Bronchial epithelial cell (primary cell): Measurements from ENCODE around the gene ADCY3. TPM values are rescaled to one million over a fixed set of nuclear protein-coding genes. Genes with fewer than 3 reads are reported as not detected.

Experiments
- DNase-seq: peaks from one replicate; pipeline ENCODE4 v3.0.0-alpha.2; 2010; ENCODE audit warnings: low read depth
- FAIRE-seq: peaks from 2 replicates; lab custom pipeline; 2011; peaks lifted over from hg19 to GRCh38; lab: Jason Lieb, UNC
- H3K27me3 ChIP-seq: 2 replicates; pipeline ENCODE4 v1.5.1; 2011; ENCODE audit warnings: low read length; ENCODE audit not compliant: control insufficient read depth, insufficient read depth
- H3K36me3 ChIP-seq: 2 replicates; pipeline ENCODE4 v1.5.1; 2011; ENCODE audit warnings: low read length; ENCODE audit not compliant: control insufficient read depth, insufficient read depth
- H3K4me3 ChIP-seq: 2 replicates; pipeline ENCODE4 v1.5.1; 2011; ENCODE audit warnings: mild to moderate bottlenecking, low read depth, low read length, control low read depth
- total RNA-seq: library from RNA; depleted of rRNA; stranded (reverse); fragments of >200 nt; gene quantifications from 2 replicates; pipeline ENCODE4 v1.2.1, GENCODE V29; 2014
- TF ChIP-seq, protein P1 (sequence below): IDR thresholded peaks from 2 replicates; pipeline ENCODE4 v1.5.1; 2011; ENCODE audit warnings: mild to moderate bottlenecking, moderate library complexity, low read length, control low read depth, inconsistent platforms; ENCODE audit not compliant: insufficient read depth, severe bottlenecking

ADCY3 gene
- total RNA-seq, 1 donor from 2014 or later: 31.1 TPM

DNA sequence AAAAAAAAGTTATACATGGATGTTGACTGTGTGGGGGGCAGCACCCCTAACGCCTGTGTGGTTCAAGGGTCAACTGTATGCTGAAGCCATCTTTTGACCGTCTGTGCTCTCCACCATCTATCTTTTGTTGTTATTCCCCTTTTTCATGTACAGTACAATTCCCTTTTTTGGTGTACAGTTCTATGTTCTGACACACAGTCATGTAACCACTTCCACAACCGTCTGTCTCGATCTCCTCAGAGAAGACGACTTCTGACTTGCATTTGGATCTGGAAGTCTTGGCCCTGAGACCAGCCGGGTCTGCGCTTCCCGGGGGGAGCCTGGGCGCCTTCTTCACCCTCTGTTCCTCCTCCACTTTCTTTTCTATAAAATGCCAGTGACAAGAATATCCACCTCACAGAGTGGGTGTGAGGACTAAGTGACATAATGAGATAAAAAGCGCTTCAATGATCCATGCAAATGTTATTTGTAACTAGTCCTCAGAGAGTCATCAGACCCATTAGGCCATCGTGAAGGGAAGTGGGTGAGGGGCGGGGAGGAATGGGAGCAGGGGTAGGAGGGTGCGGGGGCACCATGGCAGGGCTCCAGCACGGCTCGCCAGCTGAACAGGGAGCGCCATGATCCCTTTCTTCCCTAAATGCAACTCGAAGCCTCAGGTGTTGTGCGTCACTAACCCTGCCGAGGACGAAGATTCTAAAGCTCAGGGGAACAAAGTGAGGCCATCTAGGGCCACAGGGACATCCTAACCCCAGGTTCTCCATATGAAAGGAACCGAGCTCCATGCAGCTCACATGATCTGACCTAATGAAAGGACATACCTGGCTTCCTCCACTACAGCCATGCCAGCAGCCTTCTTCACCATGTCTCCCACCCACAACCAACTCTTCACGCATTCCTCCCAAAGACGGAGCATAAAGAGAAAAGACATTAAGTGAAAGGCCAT lies 16.6 kb downstream of the ADCY3 start:
- no peak for FAIRE-seq
- peaks cover 1% of the 10 kb centered on the region for H3K36me3 ChIP-seq

DNA sequence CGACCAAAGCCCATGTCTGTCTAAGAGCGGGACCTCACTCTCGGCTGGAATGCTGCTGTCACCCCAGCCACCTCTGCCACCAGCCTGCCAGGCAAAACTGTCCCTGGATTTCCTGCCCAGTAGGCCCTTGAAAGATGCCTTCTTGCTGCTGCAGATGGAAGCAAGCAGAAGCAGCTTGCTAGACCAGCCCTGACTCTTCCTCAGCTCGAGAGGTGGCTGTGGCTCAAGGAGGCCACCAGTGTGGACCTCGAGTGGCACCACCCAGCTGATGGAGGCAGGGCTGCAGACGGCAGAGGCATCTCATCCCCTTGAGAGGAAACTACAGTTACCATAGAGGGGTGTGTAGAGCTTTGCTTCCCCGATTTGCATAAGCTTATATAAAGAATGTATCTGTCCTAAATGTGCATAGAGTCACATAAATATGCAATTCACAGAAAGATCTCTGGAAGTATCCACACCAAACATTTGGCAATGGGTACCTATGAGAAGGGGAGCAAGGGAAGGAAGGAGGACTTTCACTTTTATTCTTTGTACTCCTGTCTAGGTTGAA lies 20.6 kb downstream of the ADCY3 start:
- DNase-seq: no peak
- Histone ChIP-seq H3K36me3 (peaks cover 1% of the 10 kb centered on the region), H3K27me3 (no peaks in the 10 kb centered on the region), H3K4me3 (no peak overlapping the region)
- TF ChIP-seq, protein P1, sequence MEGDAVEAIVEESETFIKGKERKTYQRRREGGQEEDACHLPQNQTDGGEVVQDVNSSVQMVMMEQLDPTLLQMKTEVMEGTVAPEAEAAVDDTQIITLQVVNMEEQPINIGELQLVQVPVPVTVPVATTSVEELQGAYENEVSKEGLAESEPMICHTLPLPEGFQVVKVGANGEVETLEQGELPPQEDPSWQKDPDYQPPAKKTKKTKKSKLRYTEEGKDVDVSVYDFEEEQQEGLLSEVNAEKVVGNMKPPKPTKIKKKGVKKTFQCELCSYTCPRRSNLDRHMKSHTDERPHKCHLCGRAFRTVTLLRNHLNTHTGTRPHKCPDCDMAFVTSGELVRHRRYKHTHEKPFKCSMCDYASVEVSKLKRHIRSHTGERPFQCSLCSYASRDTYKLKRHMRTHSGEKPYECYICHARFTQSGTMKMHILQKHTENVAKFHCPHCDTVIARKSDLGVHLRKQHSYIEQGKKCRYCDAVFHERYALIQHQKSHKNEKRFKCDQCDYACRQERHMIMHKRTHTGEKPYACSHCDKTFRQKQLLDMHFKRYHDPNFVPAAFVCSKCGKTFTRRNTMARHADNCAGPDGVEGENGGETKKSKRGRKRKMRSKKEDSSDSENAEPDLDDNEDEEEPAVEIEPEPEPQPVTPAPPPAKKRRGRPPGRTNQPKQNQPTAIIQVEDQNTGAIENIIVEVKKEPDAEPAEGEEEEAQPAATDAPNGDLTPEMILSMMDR: no peak
- FAIRE-seq: no peak

More for the DNA sequence above, 16.6 kb downstream of the ADCY3 start:
- TF ChIP-seq, protein P1: no peak
- Histone ChIP-seq H3K4me3 (no peak overlapping the region), H3K27me3 (no peaks in the 10 kb centered on the region)
- no peak for DNase-seq

DNA sequence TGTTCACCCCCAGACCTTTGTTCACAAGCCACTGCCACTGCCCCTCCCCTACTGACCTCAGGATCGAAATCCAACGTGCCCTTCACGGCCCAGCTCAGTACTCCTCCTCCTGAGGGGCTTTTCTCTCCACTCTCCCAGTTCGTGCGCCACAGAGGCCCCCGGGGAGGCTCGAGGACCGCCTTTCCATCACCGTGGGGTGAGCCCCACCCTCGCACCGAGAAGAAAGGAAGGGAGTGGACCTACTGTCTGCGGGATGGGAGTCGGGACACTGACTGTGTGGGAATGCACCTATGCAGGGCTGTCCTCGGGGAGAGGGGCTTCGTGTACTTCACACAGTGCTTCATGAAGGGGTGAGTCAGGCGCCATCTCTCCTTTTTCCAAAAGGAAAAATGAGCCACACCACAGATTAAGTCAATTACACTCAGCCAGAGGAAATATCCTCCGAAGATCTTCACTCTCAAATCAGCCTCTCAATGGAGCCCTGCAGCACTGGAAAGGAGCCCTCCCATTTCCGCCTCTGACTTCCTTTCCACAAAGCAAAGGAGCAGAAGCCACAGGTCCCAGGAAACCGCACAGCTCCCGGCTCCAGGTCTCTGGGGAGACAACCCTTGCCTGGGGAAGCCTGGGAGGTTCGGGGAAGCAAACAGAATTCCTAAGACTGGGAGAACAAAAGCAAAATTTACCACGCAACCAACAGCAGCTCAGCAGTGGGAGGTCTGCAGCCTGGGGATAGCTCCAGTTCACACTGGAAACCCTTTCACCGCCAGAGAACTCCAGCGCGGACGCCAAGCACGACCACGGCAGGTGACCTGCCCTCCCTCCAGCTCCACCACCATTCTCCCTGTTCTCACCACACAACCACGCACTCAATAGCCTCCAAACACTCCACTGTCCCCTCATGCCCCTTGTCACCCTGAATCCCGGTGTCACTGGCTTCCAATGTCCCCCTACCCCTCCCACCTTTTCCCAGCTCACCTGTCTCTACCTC lies 21.6 kb downstream of the ADCY3 start:
- Histone ChIP-seq H3K27me3 (no peaks in the 10 kb centered on the region), H3K4me3 (no peak overlapping the region), H3K36me3 (peaks cover 1% of the 10 kb centered on the region)
- DNase-seq (no peak), FAIRE-seq (no peak)
- TF ChIP-seq, protein P1: no peak

DNA sequence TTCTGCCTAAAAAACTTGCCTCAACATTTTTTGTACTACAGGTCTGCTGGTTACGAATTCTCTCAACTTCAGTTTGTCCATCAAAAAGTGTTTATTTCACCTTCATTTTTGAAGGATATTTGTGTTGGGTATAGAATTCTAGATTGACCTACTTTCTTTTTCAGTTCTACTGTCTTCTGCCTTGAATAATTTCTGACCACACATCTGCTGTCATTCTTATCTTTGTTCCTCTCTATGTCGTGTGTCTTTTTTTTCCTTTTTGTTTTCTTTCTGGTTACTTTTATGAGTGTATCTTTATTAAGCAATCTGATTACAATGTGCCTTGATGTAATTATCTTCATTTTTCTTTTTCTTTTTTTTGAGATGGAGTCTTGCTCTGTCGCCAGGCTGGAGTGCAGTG lies 25.3 kb downstream of the ADCY3 start:
- no peak for FAIRE-seq
- TF ChIP-seq, protein P1: no peak

DNA sequence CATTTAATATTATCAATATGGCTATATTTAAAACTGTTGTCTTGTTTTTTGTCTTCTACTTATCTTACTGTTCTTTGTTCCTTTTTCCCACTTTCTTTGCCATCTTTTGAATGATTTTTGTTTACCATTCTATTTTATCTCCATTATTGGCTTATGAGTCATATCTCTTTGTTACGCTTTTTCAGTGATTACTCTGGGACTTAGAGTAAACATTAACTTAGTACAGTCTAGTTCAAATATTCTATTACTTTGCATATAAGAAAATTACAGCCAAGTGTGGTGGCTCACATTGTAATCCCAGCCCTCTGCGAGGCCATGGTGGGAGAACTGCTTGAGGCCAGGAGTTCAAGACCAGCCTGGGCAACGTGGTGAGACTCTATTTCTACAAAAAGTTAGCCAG lies 26.1 kb downstream of the ADCY3 start:
- TF ChIP-seq, protein P1: no peak
- DNase-seq (peak; percentile 17), FAIRE-seq (no peak)
- Histone ChIP-seq H3K36me3 (no peaks in the 10 kb centered on the region), H3K4me3 (no peak overlapping the region), H3K27me3 (no peaks in the 10 kb centered on the region)

More for the DNA sequence above, 25.3 kb downstream of the ADCY3 start:
- H3K4me3 ChIP-seq: no peak overlapping the region
- no peaks in the 10 kb centered on the region for H3K36me3 ChIP-seq
- no peaks in the 10 kb centered on the region for H3K27me3 ChIP-seq
- no peak for DNase-seq
